GM13977 (cell line): ENCODE measurements around the gene SMARCAL1.

ENCODE experiments used
- DNase-seq: peaks from one replicate; pipeline ENCODE4 v3.0.0; 2012; ENCODE audit warnings: low spot score
- in situ Hi-C: fragments of 300-500 bp; cut with MboI; formaldehyde crosslinking; loops from one replicate; pipeline ENCODE4 v1.12.0; 2022; ENCODE audit warnings: low sequenced_read_pairs, low pct_unique_long_range_greater_than_20kb, mixed read lengths, inconsistent platforms; ENCODE audit not compliant: unreplicated experiment
- TF ChIP-seq, protein P1 (sequence below): IDR thresholded peaks from 2 replicates; pipeline ENCODE4 v1.5.1; 2012; ENCODE audit warnings: mild to moderate bottlenecking, control low read depth; ENCODE audit not compliant: insufficient read depth; ENCODE audit errors: extremely low read depth, missing control alignments

Gene SMARCAL1

DNA sequence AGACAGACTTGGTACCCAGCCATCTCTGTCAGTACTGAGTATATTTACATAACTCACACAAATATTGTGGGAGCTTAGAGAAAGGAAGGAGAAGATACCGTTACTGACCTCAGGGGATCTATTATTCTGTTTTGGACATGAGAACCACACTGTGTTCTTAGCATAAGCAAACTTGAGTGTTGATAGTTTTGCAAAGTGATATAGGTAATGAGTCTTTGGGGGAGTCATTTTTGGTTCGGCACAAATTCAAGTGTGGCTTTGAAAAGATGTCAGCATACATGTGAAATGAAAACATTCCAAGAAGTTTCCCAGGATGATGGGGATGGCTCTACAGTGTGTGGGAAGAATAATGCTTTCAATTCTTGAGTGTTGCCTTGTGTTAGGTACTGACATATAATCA, 24.1 kb downstream of the SMARCAL1 start:
- TF ChIP-seq, protein P1, sequence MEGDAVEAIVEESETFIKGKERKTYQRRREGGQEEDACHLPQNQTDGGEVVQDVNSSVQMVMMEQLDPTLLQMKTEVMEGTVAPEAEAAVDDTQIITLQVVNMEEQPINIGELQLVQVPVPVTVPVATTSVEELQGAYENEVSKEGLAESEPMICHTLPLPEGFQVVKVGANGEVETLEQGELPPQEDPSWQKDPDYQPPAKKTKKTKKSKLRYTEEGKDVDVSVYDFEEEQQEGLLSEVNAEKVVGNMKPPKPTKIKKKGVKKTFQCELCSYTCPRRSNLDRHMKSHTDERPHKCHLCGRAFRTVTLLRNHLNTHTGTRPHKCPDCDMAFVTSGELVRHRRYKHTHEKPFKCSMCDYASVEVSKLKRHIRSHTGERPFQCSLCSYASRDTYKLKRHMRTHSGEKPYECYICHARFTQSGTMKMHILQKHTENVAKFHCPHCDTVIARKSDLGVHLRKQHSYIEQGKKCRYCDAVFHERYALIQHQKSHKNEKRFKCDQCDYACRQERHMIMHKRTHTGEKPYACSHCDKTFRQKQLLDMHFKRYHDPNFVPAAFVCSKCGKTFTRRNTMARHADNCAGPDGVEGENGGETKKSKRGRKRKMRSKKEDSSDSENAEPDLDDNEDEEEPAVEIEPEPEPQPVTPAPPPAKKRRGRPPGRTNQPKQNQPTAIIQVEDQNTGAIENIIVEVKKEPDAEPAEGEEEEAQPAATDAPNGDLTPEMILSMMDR, result no peak
- DNase-seq, result no peak
- in situ Hi-C loops, result no loop called here

DNA sequence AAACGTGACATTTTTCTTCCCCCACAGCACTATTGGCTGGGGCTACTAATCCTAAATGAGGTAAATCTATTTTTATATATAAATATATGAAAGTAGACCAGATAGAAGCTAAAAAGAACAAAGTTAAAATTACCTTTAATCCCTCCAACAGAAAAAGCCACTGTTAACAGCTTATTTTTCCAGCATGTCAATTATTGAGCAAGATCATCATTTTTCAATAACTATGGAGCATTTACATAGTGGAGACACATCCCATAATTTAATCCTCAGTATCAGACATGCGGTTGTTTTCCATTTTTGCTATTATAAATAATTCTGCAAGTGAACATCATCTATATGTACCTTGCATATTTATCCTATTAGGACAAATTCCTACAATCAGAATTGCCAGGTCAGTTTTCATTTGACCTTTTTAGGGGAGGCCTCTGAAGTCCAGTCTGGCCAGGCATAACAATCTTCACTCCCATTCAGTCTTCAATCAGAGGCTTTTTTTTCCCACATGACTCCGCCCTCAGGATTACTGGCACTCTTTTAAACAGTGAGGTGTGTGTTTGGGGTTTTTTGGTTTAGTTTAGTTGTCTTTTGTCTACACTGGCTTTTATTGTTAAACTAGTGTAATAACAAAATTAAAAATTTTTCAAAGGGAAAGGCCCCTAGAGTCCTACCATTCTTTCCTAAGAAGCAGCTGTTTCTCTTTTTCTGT, 29.2 kb downstream of the SMARCAL1 start:
- in situ Hi-C loops, result no loop called here
- TF ChIP-seq, protein P1, result no peak
- DNase-seq, result no peak

DNA sequence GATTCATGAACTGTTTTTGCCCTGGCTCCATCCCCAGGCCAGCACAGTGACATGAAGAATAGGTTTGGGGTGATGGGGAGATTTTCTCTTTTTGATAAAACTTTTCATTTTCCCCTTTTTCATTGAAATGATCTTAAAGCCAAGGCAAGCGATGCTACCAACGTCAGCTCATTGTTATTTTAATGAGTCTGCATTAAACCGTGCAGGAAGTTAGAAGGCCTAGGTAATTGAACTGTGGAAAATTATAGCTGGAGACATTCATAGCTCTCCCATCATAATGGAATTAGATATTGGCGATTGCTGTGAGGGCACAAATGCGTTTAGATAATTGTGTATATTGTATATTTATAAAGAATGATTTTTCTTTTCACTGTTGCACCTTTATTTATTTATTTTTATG, 33.2 kb downstream of the SMARCAL1 start:
- no peak for DNase-seq
- TF ChIP-seq, protein P1, result no peak
- in situ Hi-C loops, result no loop called here

DNA sequence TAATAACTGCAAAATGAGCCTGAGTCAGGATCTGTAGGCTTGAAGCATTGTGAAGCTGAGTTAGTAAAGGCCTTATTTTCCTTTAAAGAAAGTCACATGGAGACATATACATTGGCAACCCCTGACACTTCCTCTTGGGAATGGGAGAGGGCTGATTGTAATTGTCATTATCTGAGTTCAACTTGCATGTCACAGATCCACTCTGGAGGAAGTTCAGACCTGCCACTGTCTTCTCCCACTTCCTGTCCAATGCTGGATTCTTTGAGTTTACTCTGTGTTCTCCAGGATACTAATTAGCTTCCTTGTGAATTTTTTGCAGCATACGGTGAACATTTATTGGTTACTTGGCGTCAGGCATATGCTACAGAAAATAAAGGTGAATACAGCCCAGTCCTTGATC, 34.1 kb downstream of the SMARCAL1 start:
- TF ChIP-seq, protein P1, result no peak
- in situ Hi-C loops, result no loop called here
- DNase-seq, result no peak

DNA sequence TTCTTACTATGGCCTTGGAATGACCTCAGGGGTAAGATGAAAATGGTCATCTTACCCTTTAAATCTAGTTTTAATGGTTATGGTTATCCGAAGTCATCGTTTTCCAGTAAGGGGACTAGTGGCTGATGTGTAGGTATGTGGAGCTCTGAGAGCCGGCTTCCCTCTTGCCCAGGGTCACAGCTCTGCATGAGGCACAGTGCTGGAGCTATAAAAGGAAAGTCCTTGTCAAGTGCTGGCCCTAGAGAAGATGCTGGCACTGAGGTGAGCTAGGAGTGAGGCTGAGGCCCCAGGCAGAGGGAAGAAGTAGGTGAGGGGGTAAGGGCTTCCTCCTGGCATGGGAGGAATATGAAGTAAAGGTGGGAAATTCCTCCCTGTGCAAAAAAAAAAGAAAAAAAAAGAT, 35.0 kb downstream of the SMARCAL1 start:
- no peak for DNase-seq
- TF ChIP-seq, protein P1, result no peak
- in situ Hi-C loops, result no loop called here

DNA sequence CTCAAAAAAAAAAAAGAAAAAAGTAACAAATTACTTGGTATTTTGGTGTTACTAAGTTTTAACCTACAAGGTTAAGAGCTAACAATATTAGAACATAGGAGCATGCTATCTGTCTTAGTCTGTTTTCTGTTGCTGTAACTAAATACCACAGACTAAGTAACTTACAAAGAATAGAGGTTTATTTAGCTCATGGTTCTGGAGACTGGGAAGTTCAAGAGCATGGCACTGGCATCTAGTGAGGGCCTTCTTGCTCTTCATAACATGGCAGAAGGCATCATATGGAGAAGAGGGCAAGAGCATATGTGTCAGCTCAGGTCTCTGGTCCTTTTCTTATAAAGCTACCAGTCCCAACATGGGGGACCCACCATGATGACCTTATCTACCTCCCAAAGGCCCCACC, 36.5 kb downstream of the SMARCAL1 start:
- in situ Hi-C loops, result no loop called here
- no peak for DNase-seq
- TF ChIP-seq, protein P1, result no peak
